Panc1 (cell line): Measurements from ENCODE around the gene FAM13B.
"Not testable (repeated sequence)": the region's sequence is repeated elsewhere in the genome, so short reads cannot be mapped to it uniquely, and the experiment has no call there.

Source experiments
- CTCF ChIP-seq: fragments of 450-650 bp; IDR thresholded peaks from 2 replicates; pipeline ENCODE4 v1.5.1; 2017; ENCODE audit warnings: mild to moderate bottlenecking
- POLR2AphosphoS5 ChIP-seq: IDR thresholded peaks from 2 replicates; pipeline ENCODE4 v1.6.1; 2012; ENCODE audit warnings: mild to moderate bottlenecking, low read depth, low read length, moderate library complexity
- TF ChIP-seq, protein P1 (sequence below), 2 experiments: IDR thresholded peaks; 2 replicates each; pipeline ENCODE4 v1.6.1; 2011 to 2012; ENCODE audit warnings: low read depth in 2 of 2, control low read depth in 1 of 2, low read length in 1 of 2, mild to moderate bottlenecking in 1 of 2, moderate library complexity in 1 of 2; ENCODE audit not compliant: insufficient read depth in 1 of 2

- TF ChIP-seq, protein P1, sequence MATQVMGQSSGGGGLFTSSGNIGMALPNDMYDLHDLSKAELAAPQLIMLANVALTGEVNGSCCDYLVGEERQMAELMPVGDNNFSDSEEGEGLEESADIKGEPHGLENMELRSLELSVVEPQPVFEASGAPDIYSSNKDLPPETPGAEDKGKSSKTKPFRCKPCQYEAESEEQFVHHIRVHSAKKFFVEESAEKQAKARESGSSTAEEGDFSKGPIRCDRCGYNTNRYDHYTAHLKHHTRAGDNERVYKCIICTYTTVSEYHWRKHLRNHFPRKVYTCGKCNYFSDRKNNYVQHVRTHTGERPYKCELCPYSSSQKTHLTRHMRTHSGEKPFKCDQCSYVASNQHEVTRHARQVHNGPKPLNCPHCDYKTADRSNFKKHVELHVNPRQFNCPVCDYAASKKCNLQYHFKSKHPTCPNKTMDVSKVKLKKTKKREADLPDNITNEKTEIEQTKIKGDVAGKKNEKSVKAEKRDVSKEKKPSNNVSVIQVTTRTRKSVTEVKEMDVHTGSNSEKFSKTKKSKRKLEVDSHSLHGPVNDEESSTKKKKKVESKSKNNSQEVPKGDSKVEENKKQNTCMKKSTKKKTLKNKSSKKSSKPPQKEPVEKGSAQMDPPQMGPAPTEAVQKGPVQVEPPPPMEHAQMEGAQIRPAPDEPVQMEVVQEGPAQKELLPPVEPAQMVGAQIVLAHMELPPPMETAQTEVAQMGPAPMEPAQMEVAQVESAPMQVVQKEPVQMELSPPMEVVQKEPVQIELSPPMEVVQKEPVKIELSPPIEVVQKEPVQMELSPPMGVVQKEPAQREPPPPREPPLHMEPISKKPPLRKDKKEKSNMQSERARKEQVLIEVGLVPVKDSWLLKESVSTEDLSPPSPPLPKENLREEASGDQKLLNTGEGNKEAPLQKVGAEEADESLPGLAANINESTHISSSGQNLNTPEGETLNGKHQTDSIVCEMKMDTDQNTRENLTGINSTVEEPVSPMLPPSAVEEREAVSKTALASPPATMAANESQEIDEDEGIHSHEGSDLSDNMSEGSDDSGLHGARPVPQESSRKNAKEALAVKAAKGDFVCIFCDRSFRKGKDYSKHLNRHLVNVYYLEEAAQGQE (IDR thresholded peaks at IDR 0.05; ENCODE audit: insufficient read depth in 1 of 2, low read depth in 2 of 2, low read length in 1 of 2) = not testable (repeated sequence)
- TF ChIP-seq POLR2AphosphoS5, CTCF: not testable (repeated sequence)
These were observed 62.5 kb downstream of the FAM13B start for GRCh38 chr5:137970384-137970783.
